Hepatocyte (in vitro differentiated cells): Measurements from ENCODE around the gene FFAR4.

Experiments
- EZH2 ChIP-seq: fragments of 200-600 bp; sonication (generic); IDR thresholded peaks from 2 replicates; pipeline ENCODE4 v1.6.1; 2016; ENCODE audit warnings: antibody characterized with exemption, mild to moderate bottlenecking, borderline replicate concordance
- EZH2phosphoT487 ChIP-seq: fragments of 200-600 bp; sonication (generic); IDR thresholded peaks from one replicate; pipeline ENCODE4 v1.6.1; 2018; ENCODE audit warnings: antibody characterized with exemption, mild to moderate bottlenecking, low read depth, moderate library complexity; ENCODE audit not compliant: unreplicated experiment, severe bottlenecking
- TF ChIP-seq, protein P1 (sequence below): fragments of 200-600 bp; sonication (generic); IDR thresholded peaks from 2 replicates; pipeline ENCODE4 v1.5.1; 2016; ENCODE audit warnings: antibody characterized with exemption, mild to moderate bottlenecking; ENCODE audit not compliant: poor library complexity

DNA sequence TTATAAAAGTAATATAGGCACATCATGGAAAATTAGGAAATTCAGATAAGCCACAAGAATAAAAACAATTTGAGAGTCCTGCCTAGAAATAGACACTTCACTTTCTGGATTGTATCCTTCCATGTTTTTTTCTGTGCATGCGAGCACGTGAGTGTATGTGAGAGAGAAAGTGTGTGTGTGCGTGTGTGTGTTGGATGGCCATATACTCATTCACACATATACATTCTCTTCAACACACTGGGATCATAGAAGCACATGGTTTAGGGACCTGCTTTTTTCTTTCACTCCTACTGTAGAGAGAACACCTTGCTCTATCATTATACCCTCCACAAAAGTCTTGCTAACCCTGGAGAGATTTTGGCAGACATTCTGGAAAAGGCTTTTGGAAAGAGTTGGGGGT is 7.5 kb downstream of the FFAR4 start:
- TF ChIP-seq, protein P1, sequence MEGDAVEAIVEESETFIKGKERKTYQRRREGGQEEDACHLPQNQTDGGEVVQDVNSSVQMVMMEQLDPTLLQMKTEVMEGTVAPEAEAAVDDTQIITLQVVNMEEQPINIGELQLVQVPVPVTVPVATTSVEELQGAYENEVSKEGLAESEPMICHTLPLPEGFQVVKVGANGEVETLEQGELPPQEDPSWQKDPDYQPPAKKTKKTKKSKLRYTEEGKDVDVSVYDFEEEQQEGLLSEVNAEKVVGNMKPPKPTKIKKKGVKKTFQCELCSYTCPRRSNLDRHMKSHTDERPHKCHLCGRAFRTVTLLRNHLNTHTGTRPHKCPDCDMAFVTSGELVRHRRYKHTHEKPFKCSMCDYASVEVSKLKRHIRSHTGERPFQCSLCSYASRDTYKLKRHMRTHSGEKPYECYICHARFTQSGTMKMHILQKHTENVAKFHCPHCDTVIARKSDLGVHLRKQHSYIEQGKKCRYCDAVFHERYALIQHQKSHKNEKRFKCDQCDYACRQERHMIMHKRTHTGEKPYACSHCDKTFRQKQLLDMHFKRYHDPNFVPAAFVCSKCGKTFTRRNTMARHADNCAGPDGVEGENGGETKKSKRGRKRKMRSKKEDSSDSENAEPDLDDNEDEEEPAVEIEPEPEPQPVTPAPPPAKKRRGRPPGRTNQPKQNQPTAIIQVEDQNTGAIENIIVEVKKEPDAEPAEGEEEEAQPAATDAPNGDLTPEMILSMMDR, result no peak
- no peak for TF ChIP-seq EZH2phosphoT487
- TF ChIP-seq EZH2, result no peak
